Right atrium auricular region (tissue), 2 donors: ENCODE data around the gene OTOF. TPM values are rescaled to one million over a fixed set of nuclear protein-coding genes. Genes with fewer than 3 reads are reported as not detected.

Experiments used
- DNase-seq: peaks from one replicate; pipeline ENCODE4 v3.0.0-alpha.2; 2019; ENCODE audit warnings: low spot score
- H3K27ac ChIP-seq, 2 donors: fragments of 200-600 bp; sonication (generic); 1 replicate in 1 of 2; 2 replicates in 1 of 2; pipeline ENCODE4 v1.5.1; 2016 to 2019
- H3K27me3 ChIP-seq, 2 donors: fragments of 200-600 bp; sonication (generic); one replicate each; pipeline versions ENCODE4 v1.5.1 to v1.6.0; 2017 to 2019
- H3K36me3 ChIP-seq: fragments of 200-600 bp; sonication (generic); one replicate; pipeline ENCODE4 v1.5.1; 2016
- H3K4me1 ChIP-seq, 2 donors: fragments of 200-600 bp; sonication (generic); one replicate each; pipeline versions ENCODE4 v1.5.1 to v1.6.0; 2017 to 2019
- H3K4me3 ChIP-seq, 2 donors: fragments of 200-600 bp; sonication (generic); 1 replicate in 1 of 2; 2 replicates in 1 of 2; pipeline ENCODE4 v1.5.1; 2017 to 2019; ENCODE audit warnings: mild to moderate bottlenecking in 1 of 2, moderate library complexity in 1 of 2
- H3K9me3 ChIP-seq, 2 donors: fragments of 200-600 bp; sonication (generic); one replicate each; pipeline ENCODE4 v1.5.1; 2019
- total RNA-seq, 2 donors: library from RNA; depleted of rRNA; stranded (reverse); fragments of >200 nt; gene quantifications; one replicate each; pipeline ENCODE4 v1.1.0, GENCODE V29; 2016
- TF ChIP-seq, protein P1 (sequence below), 2 donors: fragments of 200-600 bp; sonication (generic); IDR thresholded peaks; one replicate each; pipeline ENCODE4 v1.5.1; 2019; ENCODE audit warnings: antibody characterized with exemption in 2 of 2

Gene OTOF
- total RNA-seq, 2 donors from 2014 or later: 0.08 to 0.33 TPM

DNA sequence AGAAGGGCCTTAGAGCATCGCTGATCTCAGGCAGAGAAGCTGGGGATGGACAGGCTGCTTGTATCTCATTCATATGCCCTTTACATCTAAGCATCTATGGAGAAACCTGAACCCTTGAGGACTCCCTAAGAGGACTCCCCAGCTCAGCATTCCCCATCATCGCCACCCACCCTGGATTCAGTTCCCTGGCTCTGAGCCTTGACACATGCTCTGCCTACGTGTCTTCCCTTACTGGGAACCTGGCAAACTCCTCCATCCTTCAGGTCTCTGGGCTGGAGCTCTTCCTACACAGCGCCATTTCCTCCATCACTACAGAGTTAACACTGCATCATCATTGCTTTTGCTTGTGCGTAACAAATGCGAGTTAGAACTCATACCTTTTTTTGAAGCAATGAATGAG lies 31.2 kb upstream of the OTOF start:
- TF ChIP-seq, protein P1, sequence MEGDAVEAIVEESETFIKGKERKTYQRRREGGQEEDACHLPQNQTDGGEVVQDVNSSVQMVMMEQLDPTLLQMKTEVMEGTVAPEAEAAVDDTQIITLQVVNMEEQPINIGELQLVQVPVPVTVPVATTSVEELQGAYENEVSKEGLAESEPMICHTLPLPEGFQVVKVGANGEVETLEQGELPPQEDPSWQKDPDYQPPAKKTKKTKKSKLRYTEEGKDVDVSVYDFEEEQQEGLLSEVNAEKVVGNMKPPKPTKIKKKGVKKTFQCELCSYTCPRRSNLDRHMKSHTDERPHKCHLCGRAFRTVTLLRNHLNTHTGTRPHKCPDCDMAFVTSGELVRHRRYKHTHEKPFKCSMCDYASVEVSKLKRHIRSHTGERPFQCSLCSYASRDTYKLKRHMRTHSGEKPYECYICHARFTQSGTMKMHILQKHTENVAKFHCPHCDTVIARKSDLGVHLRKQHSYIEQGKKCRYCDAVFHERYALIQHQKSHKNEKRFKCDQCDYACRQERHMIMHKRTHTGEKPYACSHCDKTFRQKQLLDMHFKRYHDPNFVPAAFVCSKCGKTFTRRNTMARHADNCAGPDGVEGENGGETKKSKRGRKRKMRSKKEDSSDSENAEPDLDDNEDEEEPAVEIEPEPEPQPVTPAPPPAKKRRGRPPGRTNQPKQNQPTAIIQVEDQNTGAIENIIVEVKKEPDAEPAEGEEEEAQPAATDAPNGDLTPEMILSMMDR (IDR thresholded peaks at IDR 0.05): no peak
- H3K27me3 ChIP-seq: no peaks in the 10 kb centered on the region
- no peaks in the 10 kb centered on the region for H3K36me3 ChIP-seq

DNA sequence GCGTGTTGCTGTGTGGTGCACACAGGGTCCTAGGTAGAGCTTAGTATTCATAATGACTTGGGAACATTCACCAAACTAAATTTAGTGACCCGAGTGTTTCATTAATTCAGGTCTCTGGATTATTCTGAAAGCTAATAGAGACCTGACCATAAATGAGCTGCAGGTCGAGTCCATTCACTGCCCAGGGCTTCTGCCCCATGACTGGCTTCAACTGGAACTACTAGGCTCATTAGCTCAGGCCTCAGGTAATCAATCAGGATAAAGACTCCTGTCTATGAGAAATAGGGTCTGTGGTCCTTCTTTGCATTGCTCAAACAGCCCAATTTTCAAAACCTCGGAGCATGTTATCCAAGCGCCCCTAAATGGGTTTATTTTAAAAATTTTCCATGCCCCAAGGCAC lies 30.0 kb upstream of the OTOF start:
- TF ChIP-seq, protein P1 (IDR thresholded peaks at IDR 0.05): no peak
- Histone ChIP-seq H3K9me3 (no peaks in the 10 kb centered on the region), H3K4me1 (peaks cover 0 to 11% of the 10 kb centered on the region in 2 donors), H3K36me3 (no peaks in the 10 kb centered on the region), H3K4me3 (no peak overlapping the region), H3K27ac (no peak overlapping the region), H3K27me3 (no peaks in the 10 kb centered on the region)
- DNase-seq: no peak

More for the DNA sequence above, 31.2 kb upstream of the OTOF start:
- Histone ChIP-seq H3K9me3 (no peaks in the 10 kb centered on the region), H3K4me1 (no peaks in the 10 kb centered on the region), H3K4me3 (no peak overlapping the region), H3K27ac (no peak overlapping the region)
- DNase-seq: no peak

DNA sequence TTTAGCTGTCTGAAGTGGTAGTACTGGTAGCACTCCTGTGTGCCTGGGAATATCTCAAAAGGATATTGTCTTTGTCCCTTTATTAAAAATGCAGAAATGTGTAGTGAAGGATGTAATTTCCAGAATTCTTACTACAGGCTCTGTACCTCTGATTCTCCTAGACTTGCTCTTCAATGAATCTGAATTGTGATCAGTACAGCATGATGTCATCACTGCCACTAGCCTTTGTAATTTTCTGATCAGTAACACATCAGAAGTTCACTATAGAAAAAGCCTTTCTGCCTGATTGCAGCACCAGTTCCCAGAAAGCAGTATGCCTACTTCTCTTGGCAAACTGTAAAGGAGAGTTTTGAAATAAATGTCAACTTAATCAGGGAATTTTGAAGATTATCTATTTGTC lies 29.2 kb upstream of the OTOF start:
- no peak for DNase-seq
- Histone ChIP-seq H3K9me3 (no peaks in the 10 kb centered on the region), H3K27me3 (no peaks in the 10 kb centered on the region), H3K4me1 (peaks cover 0 to 12% of the 10 kb centered on the region in 2 donors), H3K27ac (no peak overlapping the region), H3K4me3 (no peak overlapping the region), H3K36me3 (no peaks in the 10 kb centered on the region)
- TF ChIP-seq, protein P1 (IDR thresholded peaks at IDR 0.05): no peak

DNA sequence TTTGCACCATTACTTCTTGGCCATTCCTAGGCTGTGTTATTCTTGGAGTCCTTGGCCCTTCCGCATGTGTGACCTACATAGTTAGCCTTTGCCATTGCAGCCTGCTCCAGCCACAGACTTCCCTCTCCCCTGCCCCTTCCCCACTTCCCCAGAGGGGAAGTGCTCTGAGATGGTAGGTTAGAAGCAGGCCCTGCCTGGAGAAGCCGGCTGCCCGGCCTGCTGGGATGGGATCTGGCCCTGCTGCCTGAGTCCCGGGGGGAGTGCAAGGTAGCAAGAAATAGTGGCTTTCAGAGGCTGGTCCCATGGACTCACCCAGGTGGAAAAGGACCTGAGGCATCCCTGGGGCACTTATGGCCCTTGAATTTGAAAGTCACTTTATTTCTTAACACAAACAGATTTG lies 28.4 kb upstream of the OTOF start:
- TF ChIP-seq, protein P1 (IDR thresholded peaks at IDR 0.05): no peak
- H3K27me3 ChIP-seq: no peaks in the 10 kb centered on the region
- no peak for DNase-seq
- H3K4me1 ChIP-seq: peaks cover 0 to 12% of the 10 kb centered on the region in 2 donors
- no peaks in the 10 kb centered on the region for H3K9me3 ChIP-seq
- H3K4me3 ChIP-seq: no peak overlapping the region
- H3K27ac ChIP-seq: no peak overlapping the region
- no peaks in the 10 kb centered on the region for H3K36me3 ChIP-seq

DNA sequence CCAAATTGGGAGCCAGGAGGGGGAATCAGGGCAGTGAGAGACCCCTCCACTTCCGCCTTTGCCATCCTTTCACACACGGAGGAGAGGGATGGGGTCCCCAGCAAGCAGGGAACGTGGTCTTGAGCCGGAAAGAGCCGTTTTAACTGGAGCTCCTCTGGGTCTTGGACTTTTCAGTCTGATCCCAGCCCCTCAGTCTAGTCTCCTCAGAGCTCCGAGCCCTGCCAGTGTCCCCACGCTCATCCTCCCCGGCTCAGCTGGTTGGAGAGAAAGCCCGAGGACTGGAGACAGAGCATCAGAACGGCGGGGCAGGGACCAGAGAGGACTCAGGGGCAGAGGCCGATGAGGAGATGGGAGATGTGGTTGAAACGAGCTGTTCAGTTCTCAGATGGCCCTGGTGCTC lies 26.1 kb upstream of the OTOF start:
- no peaks in the 10 kb centered on the region for H3K36me3 ChIP-seq
- TF ChIP-seq, protein P1 (IDR thresholded peaks at IDR 0.05): no peak
- no peaks in the 10 kb centered on the region for H3K27me3 ChIP-seq
- H3K4me1 ChIP-seq: peaks cover 0 to 12% of the 10 kb centered on the region in 2 donors
- no peaks in the 10 kb centered on the region for H3K9me3 ChIP-seq
- no peak overlapping the region for H3K27ac ChIP-seq
- no peak for DNase-seq
- peak overlapping the region; percentile 30 to 49 for H3K4me3 ChIP-seq

DNA sequence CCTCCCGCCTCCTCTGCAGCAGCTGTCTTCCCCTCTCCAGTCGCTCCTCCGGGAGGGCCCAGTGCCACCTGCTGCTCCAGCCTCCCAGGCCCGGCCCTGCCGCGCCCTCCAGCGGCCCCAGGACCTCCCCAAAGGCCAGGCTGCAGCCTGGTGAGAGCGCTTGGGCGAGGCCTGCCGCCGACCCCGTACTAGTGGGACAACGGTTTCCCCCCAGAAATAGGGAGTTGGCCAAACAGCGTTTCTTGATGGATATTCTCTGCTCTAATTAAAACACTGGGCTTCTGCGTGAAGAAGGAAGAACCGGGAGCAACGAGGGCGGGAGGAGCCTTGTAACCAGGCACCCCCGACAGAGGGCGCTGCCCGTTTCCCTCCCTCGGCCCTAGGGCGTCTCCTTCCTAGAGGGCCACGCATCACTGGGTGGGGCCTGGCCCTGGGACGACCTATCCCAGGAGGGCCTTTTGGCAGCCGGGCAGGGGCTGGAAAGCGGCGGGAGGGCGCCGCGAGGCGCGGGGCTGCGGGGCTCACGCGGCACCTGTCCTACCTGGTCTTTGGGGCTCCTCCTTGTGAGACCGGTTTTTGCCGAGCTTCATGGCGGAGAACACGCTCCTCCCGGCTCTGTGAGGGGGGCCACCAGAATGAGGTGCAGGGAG lies 25.4 kb upstream of the OTOF start:
- H3K9me3 ChIP-seq: no peaks in the 10 kb centered on the region
- H3K4me1 ChIP-seq: peaks cover 0 to 12% of the 10 kb centered on the region in 2 donors
- H3K4me3 ChIP-seq: peak overlapping the region; percentile 30 to 49
- DNase-seq: peak; percentile 62
- no peaks in the 10 kb centered on the region for H3K36me3 ChIP-seq
- H3K27me3 ChIP-seq: no peaks in the 10 kb centered on the region
- H3K27ac ChIP-seq: no peak overlapping the region
- TF ChIP-seq, protein P1 (IDR thresholded peaks at IDR 0.05): peak; percentile 89 to 94
